Activated CD4-positive, alpha-beta T cell treated with anti-CD3 and anti-CD28 coated beads for 1 hour (primary cell): Measurements from ENCODE around the gene JCHAIN.
"Not testable (repeated sequence)": the region's sequence is repeated elsewhere in the genome, so short reads cannot be mapped to it uniquely, and the experiment has no call there.

Experiments
- DNase-seq: peaks from one replicate; pipeline ENCODE4 v3.0.0-alpha.2; 2020

The JCHAIN gene

GRCh38 chr4:70666369-70666768 lies at the start of gene JCHAIN:
Gene JCHAIN (minus strand): TSS chr4:70666508. CDS start chr4:70666490, 18 bp downstream.
- no peak for DNase-seq

- no peak for DNase-seq
These were observed 48.8 kb upstream of the JCHAIN start for GRCh38 chr4:70715097-70715496.

- DNase-seq = no peak
These were observed 48.0 kb upstream of the JCHAIN start for GRCh38 chr4:70714079-70714887.

GRCh38 chr4:70713453-70714078 lies 47.3 kb upstream of the JCHAIN start:
- no peak for DNase-seq

DNA sequence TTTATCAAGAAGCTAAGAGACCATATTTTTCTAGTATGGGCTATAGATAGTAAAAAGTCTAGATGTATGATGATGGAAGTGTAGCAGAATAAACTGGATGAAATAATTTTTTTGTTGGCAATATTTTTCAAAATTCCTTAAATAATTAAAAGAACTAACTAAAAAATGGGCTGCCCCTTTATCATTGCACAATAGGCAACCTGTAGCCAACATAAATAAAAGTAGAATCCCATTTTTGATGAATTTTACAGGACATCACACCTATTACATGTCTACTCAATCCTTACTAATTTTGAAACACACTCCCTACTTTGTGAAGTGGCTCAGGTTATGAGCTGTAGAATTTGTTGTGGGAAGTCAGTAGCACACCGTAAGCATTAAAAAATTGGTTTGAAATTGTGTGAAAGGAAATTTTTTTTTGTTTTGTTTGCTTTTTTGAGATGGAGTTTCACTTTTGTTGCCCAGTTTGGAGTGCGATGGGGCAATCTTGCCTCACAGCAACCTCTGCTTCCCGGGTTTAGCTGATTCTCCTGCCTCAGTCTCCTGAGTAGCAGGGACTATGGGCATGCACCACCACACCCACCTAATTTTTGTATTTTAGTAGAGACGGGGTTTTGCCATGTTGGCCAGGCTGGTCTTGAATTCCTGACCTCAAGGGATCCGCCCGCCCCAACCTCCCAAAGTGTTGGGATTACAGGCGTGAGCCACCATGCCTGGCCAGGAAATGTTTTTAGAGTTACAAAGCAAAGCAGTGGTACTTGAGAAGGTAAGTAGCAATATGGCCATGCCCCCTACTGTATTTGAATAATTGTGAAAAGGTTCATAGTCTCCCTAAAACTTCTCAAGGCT lies 46.5 kb upstream of the JCHAIN start:
- DNase-seq = no peak

GRCh38 chr4:70712150-70712549 lies 45.8 kb upstream of the JCHAIN start:
- no peak for DNase-seq

DNA sequence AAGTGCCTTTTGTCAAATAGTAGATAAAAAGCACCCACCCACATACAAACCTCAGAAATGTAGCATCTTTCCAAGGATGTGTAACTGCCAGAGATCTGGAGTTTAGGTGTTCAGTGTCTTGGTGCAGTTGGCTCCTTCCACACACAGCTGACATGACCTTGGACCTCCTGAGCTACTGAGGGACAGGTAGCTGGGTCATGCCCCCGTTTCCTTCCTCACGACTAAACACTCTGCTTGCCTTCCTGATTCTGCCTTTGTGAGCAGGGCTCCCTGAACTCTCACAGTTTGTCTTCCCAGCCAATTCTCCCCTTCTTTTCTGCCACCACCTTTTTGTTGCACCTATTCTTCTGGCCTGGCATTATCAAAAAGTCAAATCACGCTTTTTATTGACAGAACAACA lies 45.3 kb upstream of the JCHAIN start:
- DNase-seq = no peak

GRCh38 chr4:70709611-70710205 lies 43.4 kb upstream of the JCHAIN start:
- no peak for DNase-seq

DNA sequence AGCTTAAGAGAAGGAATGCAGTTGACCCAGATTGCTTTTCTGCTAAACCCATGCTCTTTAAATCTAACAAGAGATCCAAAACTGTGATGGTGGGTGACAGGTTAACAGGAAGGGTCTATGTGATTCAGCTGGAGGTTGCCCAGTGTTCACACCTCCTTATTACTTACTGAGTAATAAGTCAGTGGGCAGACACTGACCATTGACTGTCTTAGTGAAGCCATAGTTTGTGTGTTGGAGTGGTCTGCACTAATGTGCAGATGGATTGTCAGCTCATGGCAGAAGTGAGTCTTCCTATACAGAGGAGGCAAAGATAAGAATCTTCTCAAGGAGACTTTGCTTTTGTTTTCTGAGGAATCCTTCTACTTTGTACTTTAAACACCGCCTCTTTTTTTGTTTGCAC lies 40.2 kb upstream of the JCHAIN start:
- no peak for DNase-seq

GRCh38 chr4:70706044-70706461 lies 39.7 kb upstream of the JCHAIN start:
- DNase-seq = no peak

DNA sequence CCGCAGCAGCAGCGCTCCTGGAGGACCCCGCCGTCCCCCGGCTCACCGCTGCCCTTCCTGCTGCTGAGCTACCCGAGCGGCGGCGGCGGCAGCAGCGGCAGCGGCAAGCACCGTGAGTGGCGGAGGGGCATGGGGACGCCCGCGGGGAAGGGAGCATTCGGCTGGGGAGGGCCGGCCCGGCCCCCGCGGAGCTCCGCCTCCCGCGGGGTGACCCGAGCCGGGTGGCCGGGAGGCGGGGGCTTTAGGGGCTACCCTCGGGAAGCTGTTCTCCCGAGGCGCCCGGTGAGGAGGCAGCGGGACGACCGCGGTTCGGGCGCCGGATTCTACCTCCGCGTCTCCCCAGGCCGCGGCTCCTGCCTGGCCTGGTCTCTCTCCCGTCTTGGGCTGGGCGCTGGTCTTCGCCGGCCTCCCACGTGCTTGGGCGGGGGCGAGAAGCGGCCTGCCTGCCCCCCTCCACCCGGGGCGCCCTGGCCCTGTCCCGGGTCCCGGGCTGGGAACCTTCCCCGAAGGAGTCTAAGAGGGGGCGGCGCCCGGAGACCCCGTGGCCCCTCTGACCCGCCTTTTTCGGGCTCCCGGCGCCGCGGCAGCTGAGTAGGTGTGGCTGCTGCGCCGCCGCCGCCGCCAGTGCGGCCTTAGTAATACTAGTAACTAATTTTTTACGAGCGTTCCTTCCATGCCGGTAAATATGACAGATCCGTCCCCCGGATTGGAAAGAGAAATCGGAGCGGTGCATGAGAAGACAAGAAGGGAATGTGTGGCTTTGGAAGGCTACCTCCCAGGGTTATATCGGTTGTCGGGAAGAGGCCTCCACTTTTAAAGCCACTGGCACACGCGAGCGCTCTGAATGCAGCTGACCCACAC lies 39.1 kb upstream of the JCHAIN start:
- peak; percentile 61 for DNase-seq

DNA sequence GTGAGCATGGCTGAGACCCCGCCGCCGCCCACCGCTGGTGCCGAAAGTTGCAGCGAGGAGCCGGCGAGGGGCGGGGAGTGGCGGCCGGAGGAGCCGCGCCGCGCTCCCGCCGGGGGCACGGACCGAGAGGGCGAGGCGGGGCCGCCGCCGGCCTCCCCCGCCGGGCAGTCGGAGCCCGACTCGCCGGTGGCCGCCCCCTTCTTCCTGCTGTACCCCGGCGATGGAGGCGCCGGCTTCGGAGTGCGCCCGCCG lies 38.5 kb upstream of the JCHAIN start:
- no peak for DNase-seq

DNA sequence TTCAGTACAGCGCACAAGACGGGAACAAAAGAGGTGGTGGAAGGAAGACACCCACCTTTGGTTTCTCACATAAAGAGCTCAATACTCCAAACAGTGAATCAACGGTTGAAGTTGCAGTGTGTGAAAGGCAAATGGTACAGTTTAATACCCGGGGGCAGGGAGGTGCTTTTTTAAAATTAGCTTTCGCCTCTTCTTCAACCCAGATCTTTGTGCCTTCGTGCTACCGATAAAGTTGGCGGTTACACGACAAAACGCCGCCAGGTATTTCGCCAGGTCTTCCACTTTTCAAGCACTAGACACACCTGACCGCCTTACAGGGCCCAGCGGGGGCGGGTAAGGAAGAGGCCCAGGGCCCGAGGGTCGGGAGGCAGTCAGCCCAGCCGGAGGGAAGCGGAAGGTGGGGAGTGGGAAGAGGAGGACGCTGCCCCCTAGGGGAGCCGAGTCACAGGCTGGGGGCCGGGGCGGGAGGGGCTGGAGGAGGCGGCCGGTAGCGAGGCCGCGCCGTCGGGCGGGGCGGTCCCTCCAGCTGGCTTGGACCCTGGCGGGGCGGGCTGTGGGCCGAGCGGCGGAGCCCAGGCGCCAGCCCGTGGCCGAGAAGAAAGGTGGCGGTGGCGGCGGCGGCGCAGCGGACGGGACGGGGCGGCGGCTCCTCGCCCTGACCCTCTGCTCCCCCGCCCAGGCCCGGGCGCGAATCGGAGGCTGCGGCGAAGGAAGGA lies 38.1 kb upstream of the JCHAIN start:
- peak; percentile 37 for DNase-seq

DNA sequence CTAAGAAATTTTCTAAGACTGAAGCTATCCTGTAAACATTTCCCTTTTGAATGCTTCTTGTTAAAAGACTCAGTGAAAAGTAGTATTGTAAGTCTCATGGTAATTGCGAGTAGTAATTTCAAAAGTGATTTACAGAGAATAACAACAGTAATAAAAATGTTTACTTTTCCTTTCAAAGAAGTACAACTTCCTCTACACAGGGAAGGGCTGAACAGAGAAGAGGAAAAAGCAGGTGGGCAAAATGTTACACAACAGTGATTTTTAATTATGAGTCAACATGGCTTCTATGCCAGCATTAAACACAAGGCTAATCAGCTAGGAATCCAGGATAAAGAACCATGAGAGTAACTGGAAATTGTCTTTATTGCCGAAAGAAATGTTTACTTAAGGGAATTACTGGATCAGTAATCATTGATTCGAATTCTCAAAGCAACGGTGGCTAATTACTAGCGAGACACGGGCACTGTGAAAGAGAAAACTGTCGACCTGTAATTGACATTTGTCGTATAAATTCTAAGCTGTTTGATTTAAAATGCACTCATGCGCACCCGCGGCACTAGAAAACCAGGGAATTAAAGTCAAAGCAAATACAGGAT lies 37.4 kb upstream of the JCHAIN start:
- no peak for DNase-seq

GRCh38 chr4:70702592-70702991 lies 36.3 kb upstream of the JCHAIN start:
- DNase-seq = not testable (repeated sequence)

DNA sequence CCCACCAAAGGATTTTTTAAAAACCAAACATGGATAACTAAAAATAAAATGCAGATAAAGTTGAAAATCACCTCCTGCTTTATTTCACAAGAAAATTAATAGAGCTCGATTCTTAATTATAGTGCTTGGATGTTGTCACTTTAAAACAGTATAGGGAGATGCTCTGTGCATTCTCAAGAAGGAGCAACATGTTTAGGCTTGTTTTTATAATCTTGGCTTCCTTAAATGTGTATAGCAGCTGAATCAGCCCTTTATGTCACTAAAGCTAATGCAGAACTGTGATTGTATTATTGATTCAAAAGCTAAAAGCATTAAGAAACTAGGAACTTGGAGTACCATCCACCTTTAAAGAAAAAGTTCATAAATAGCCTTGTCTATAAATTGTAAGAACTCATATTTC lies 35.0 kb upstream of the JCHAIN start:
- DNase-seq = no peak

- DNase-seq = no peak
These were observed 34.4 kb upstream of the JCHAIN start for GRCh38 chr4:70700712-70701111.

- not testable (repeated sequence) for DNase-seq
These were observed 32.1 kb upstream of the JCHAIN start for GRCh38 chr4:70698435-70698834.

DNA sequence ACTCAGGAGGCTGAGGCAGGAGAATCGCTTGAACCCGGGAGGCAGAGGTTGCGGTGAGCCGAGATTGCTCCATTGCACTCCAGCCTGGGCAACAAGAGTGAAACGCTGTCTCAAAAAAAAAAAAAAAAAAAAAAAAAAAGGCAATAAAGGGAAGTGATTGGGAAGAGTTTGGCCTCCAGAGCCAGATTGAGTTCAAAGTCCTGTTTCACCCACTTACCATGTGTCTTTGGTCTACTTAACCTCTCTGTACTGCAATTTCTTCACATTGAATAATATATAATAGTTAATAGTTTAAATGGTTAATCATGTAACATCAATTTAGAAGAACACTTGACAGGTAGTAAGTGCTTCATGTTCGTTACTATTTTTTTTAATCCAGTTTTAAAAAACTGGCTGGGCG lies 28.3 kb upstream of the JCHAIN start:
- not testable (repeated sequence) for DNase-seq

GRCh38 chr4:70691661-70692060 lies 25.4 kb upstream of the JCHAIN start:
- no peak for DNase-seq

- DNase-seq = no peak
These were observed 22.5 kb upstream of the JCHAIN start for GRCh38 chr4:70688795-70689231.
